Sigmoid colon (tissue), 4 donors: ENCODE results near the gene MAPKAPK3.

Experiments
- CTCF ChIP-seq, 4 experiments: fragments of 450-650 bp in 3 of 4; fragments of 200-600 bp in 1 of 4; IDR thresholded peaks; one replicate each; pipeline ENCODE4 v1.5.1; 2016 to 2019; ENCODE audit warnings: antibody characterized with exemption in 4 of 4, mild to moderate bottlenecking in 3 of 4, moderate library complexity in 2 of 4
- POLR2AphosphoS5 ChIP-seq, 4 donors: sonication (generic); formaldehyde crosslinking; IDR thresholded peaks; one replicate each; pipeline ENCODE4 v1.6.1; 2017; ENCODE audit warnings: antibody characterized with exemption in 4 of 4

GRCh38 chr3:50610992-50611463 is 5.9 kb upstream of the MAPKAPK3 start:
- TF ChIP-seq POLR2AphosphoS5 (IDR thresholded peaks at IDR 0.05): no peak
- no peak for TF ChIP-seq CTCF (IDR thresholded peaks at IDR 0.05)
